ENCODE data around the gene LZTS2.
A peak's percentile ranks its signal among the peaks of the same experiment; 100 is the strongest.

The LZTS2 gene

DNA sequence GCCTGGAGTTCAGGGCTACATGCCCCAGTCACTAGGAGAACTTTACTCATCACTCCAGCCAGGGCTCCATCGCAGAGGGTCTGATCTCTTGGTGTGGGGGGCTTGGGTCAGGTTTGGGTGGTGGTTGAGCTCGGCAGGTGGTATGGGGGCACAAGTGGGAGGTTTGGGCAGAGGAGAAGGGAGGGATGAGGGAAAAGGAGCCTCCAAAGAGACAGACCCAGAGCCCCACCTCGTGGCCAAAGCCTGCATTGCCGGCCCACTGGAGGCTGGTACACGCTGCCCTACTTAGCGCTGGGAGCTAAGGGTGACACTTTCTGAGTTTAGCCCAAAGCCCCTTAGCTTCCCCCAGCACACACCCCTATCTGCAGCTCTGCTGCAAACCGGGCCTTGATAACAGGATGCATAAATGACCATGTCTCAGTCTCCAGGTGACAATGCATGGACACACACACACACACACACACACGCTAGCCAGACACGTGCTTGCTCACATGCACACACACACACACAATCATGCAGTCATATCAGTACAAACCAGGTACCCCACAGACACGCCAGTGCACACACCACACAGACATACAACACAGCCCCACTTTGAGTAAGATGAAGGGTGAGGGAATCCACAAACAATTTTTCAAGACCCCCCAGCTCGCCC lies 14.7 kb downstream of the LZTS2 start:
- DNase-seq (ENCODE audit: low read depth): peak; percentile 45

GRCh38 chr10:101014966-101015581 lies 15.5 kb downstream of the LZTS2 start:
- no peak for DNase-seq (ENCODE audit: low read depth)

- no peak for DNase-seq (ENCODE audit: low read depth)
Measured at GRCh38 chr10:101015582-101015973, 16.0 kb downstream of the LZTS2 start.

DNA sequence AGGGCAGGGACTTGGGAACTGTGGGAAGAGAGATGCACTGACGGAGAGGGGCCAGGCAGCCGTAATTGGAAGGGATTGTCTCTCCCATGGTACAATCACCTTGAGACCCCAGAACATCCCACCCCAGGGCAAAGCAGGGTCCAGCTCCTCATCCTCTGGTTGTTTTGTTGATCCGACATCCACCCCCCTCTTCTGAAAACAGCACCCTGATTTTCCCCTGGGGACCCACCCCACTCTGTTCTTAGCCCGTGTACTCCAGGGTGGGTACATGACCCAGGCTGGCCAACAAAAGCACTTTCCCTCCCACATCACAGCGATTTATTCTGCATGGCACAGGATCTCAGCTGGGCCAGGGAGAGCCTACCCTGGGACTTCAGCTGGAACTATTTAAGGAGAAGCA lies 17.2 kb downstream of the LZTS2 start:
- DNase-seq (ENCODE audit: low read depth): no peak

DNA sequence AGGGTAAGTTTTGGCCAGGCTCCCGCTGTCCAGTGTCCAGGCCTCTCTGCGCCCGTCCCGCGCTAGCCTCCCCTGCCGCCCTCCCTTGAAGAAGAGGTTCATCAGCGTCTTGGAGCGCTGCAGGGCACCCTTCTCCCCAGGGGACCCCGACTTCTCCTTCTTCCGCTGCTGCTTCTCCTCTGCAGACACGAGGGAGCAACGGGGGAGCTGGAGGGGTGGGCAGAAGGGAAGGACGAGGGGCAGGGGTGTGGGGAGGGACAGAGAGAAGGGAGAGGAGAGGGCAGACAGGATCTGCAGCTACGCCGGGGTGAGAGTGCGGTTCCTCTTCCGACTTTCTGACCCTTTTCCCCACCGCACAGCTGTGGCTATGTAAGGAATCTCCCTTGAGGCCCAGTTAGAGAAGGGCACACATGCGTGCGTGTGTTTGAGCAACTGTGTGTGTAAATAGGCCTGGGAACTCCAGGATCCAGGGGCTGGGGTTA lies 18.6 kb downstream of the LZTS2 start:
- no peak for DNase-seq (ENCODE audit: low read depth)

DNA sequence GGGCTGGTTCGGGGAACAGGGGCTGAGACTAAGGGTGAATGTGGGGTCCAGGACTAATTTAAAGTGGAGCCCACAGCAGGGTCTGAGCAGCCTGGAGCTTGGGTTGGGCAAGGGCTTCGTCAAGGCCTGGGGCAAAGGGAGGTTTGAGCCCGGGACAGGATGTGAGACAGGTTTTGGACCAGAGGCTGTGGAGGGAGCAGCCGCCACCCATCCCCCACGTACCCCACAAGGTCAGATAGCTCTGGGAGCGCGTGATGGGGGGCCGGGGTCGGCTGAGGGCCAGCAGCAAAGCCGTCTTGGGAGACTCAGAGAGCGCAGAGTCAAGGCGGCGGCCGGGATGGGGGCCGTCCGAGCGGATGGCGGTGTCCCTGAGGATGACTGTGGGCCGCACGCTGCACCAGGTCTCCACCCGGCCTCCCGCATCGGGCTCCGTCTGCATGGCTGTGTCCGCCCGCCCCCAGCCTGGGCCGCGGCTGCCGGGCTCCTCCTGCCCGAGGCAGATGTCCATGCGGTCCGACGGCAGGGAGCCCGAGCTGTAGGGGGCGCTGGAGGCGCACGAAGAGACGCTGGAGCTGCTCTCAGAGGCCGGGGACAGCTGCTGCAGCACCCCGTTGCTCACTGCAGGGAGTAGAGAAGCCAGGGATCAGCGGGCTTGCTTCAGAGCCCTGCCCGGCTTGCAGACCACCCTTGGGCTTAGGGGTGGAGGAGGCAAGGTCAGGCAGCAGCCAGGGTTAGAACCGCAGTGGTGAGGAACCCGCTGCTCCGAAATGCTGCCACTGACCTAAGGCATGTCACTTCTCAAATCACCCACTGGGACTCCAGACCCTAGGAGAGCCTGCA lies 19.2 kb downstream of the LZTS2 start:
- DNase-seq (ENCODE audit: low read depth): peak; percentile 40

GRCh38 chr10:101019440-101019703 lies 19.8 kb downstream of the LZTS2 start:
- no peak for DNase-seq (ENCODE audit: low read depth)

DNA sequence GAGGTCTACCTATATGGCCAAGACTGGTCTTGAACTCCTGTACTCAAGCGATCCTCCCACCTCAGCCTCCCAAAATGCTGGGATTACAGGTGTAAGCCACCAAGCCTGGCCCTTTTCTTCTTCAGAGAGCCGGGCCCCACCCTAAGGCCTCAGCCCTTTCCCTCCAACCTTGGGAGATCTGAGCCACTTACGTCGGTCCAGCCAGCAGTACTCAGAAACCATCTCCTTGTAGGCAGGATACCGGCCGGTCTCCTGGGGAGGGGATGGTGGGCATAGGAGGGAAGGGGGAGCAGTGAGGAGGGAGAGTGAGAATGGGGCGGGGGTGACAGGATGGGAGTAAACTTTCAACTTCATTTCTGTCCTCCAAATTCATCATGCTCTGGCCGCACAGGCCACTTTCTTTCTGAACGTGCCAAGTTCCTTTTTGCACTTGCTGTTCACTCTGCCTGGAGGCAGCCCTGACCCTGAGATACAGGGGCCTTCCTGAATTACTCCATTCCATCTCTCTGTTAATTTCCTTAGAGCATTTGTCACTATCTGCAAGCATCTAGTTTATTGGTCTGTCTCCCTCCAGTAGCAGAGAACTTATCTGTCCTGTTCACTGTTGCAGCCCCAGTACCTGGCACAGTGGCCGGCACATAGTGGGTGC lies 20.9 kb downstream of the LZTS2 start:
- no peak for DNase-seq (ENCODE audit: low read depth)

- no peak for DNase-seq (ENCODE audit: low read depth)
Measured at GRCh38 chr10:101021239-101021638, 21.6 kb downstream of the LZTS2 start.

GRCh38 chr10:101021692-101022251 lies 22.2 kb downstream of the LZTS2 start:
- no peak for DNase-seq (ENCODE audit: low read depth)

DNA sequence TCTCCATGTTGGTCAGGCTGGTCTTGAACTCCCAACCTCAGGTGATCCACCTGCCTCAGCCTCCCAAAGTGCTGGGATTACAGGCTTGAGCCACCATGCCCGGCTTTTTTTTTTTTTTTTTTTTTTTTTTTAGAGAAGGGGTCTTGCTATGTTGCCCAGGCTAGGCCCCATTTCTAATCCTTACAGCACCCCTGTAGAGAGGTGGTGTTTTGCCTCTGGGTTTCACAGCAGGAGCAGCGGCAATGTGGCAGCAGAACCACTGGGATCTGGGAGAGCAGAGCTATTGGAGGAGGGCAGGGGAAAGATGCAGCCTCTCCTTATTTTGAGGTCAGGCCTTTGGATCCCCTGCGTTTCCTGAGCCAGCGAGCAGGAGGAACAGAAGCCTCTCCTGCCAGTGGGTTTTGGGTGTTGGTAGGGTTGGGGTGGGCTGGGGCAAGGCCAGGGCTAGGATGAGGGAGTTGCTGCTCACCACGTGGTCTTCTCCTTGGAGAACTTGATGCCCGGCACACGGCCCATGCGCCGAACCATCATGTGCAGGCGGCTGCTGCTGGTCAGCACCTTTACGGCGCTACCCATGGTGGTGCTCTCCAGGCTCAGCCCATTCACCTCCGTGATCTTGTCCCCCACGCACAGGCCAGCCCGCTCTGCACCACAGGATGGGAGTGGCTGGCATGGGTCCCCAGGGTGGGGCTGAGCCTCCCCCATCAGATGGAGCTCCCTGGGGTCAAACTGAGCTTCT lies 23.5 kb downstream of the LZTS2 start:
- DNase-seq (ENCODE audit: low read depth): no peak

- DNase-seq (ENCODE audit: low read depth): no peak
Measured at GRCh38 chr10:101027106-101027720, 27.6 kb downstream of the LZTS2 start.

DNA sequence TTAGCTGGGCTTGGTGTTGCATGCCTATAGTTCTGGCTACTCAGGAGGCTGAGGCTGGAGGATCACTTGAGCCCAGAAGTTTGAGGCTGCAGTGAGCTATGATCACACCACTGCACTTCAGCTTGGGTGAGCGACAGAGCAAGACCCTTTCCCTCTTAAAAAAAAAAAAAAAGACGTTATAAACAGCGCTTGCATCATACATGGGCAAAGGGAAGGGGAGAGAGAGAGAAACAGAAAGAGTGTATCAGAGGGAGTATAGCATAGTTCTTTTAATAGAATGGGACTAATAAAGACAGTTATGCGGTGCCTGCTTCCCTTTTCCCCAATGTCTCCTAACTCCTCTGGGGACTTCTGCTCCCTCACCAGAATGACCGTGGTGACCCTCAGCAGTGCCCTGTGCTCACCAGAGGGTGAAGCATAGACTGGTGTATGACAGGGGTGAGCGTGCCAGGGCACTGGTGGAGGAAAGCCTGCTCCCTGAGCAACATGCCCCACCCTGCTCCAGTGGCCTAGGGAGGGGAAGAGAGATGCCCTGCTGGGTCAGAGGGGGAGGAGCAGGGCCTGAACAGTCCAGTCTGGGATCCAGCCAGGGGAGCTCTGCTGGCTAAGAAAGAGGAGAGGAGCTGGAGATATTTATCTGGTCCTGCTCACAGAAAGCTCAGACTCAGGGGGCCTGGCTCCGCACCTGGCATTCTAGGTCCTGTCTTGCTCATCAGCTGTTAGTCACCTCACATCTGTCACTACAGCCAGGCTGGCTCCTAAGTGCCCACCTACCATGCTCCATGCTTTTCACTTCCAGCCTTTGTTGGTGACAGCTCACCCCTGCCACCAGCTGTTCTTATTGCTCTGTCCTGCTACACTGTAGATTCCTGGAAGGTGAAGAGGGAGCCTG lies 29.1 kb downstream of the LZTS2 start:
- DNase-seq (ENCODE audit: low read depth): no peak

DNA sequence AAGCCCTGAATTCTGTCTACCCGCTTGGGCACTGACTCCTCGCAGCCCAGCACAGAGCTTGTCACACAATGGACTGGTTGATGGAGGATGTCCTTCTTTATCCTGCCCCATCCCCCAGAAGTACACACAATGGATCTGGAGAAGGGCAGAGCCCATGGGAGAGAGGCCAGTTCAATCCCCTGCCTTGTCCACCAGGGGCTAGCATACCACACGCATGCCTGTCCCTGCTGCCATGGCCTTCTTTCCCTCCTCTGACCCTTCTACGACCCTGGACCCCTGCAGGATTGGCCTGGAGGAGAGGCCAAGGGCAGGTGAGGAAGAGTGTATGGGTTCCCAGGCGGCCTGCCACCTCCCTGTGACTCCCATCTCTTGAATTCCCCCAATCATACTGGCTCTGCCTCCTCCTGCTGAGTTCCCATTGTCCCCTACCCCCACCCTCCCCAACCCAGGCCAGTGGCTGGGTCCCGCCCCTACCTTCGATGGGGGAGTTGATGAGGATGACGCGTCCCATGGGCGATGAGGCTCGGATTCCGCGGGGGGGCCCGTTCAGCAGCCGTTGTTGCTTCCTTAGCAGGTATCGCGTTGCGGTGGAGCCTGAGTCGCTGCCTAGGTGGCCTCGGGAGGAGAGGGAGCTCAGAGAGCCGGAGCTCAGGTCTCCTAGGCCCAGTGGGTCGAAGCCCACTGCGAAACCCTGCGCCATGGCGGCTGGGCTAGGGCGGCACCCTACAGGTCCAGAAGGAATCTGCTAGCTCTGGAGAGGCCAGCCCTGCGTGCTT lies 30.1 kb downstream of the LZTS2 start:
- no peak for DNase-seq (ENCODE audit: low read depth)

DNA sequence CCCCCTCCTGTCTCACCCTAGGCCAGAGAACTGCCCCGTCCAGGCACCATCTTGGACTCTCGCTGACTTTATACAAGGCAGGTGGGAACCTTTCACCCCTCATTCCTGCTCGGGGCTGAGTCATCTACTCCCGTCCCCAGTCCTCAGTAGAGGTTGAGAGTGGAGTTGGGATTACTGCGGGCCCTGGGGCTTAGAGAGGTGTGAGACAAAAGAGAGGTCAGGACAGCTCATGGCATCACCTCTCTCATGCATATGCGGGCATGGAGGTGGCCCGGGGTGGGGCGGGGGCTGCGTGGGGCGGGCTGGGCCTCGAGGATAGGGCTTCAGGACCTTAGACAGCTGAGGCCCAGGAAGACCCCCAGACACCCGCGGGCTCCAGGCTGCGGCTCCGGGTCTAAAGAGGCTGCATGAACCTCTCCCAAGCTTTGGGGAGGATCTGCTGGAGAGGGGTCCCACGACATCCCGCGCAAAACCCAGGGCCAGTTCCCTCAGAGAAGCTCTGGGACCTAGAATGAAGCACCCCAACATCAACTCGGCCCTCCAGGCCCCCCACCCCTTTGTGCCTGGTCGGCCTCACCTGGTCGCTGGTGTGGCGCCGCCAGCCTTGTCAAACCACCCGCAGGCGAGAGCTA lies 31.0 kb downstream of the LZTS2 start:
- DNase-seq (ENCODE audit: low read depth): no peak

DNA sequence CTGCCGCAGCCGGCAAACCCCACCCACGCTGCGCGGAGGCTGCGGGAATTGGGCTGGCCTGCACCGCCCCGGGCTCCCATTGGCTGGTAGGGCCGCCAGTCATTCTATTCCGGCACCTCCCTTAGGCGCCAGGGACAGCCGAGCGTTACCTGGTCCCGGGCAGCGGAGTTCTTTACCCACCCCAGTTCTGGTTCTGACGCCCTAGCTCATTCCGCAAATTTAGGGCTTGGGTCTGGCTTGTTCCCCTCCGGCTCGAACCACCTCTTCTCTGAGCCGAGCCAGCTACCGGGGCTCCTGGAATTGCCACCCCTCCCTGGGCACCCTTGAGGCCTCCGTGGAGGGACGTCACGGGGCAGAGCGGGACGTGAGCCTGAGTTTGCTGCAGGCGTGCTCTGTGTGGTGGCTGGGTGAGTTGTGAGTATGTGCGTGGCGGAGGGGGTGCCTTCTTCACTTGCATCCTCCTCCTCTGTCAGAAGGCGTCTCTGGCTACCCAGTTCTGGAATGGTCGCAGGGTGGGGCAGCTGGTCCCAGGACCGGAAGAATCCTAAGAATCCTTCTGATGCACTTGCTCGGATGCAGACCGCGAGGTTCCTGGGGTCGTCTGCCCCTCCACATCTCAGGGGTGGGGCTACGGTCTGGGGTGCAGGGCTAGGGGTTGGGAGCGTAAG lies 31.7 kb downstream of the LZTS2 start, which contains the start of the genes PDZD7 and SFXN3:
PDZD7 (minus strand) TSS at position 2 of the 668 bp plus-strand sequence. CDS start 910 bp downstream, outside the sequence.
SFXN3 (plus strand) TSS at position 107 of the 668 bp plus-strand sequence. CDS start 3,461 bp downstream, outside the sequence.
- peak; percentile 93 for DNase-seq (ENCODE audit: low read depth)

GRCh38 chr10:101031796-101032636 lies 32.4 kb downstream of the LZTS2 start:
- peak; percentile 59 for DNase-seq (ENCODE audit: low read depth)

Data from stimulated activated CD8-positive, alpha-beta memory T cell treated with anti-CD3 and anti-CD28 coated beads, Interleukin-12 subunit alpha, Interleukin-12 subunit beta, amount 100 ng/mL, for 4 hours (primary cell).